DND-41 (cell line): ENCODE data around the gene PPP1R13B.

Source experiments
- EZH2 ChIP-seq: IDR thresholded peaks from 3 replicates; pipeline ENCODE4 v1.6.1; 2012; ENCODE audit warnings: borderline replicate concordance, low read depth, mild to moderate bottlenecking, moderate library complexity, low read length, inconsistent platforms; ENCODE audit not compliant: severe bottlenecking
- TF ChIP-seq, protein P1 (sequence below): IDR thresholded peaks from 2 replicates; pipeline ENCODE4 v1.5.1; 2012; ENCODE audit warnings: borderline replicate concordance, low read length, moderate library complexity, mild to moderate bottlenecking; ENCODE audit not compliant: poor library complexity, severe bottlenecking; ENCODE audit errors: extremely low read depth

GRCh38 chr14:103828315-103828967 lies 18.9 kb downstream of the PPP1R13B start:
- TF ChIP-seq, protein P1, sequence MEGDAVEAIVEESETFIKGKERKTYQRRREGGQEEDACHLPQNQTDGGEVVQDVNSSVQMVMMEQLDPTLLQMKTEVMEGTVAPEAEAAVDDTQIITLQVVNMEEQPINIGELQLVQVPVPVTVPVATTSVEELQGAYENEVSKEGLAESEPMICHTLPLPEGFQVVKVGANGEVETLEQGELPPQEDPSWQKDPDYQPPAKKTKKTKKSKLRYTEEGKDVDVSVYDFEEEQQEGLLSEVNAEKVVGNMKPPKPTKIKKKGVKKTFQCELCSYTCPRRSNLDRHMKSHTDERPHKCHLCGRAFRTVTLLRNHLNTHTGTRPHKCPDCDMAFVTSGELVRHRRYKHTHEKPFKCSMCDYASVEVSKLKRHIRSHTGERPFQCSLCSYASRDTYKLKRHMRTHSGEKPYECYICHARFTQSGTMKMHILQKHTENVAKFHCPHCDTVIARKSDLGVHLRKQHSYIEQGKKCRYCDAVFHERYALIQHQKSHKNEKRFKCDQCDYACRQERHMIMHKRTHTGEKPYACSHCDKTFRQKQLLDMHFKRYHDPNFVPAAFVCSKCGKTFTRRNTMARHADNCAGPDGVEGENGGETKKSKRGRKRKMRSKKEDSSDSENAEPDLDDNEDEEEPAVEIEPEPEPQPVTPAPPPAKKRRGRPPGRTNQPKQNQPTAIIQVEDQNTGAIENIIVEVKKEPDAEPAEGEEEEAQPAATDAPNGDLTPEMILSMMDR = no peak
- no peak for TF ChIP-seq EZH2
